H9 (cell line): Measurements from ENCODE around the gene DLD. TPM values are rescaled to one million over a fixed set of nuclear protein-coding genes. Genes with fewer than 3 reads are reported as not detected.

Source experiments
- DNase-seq: peaks from one replicate; pipeline ENCODE4 v3.0.0-alpha.2; 2017
- H2AFZ ChIP-seq: one replicate; pipeline ENCODE4 v1.6.1; 2013; ENCODE audit warnings: mild to moderate bottlenecking, low read length, control low read depth, moderate library complexity
- H2AK5ac ChIP-seq: 2 replicates; pipeline ENCODE4 v1.6.1; 2013; ENCODE audit warnings: low read length, control low read depth, mixed read lengths; ENCODE audit not compliant: insufficient read length
- H2BK120ac ChIP-seq: one replicate; pipeline ENCODE4 v1.6.1; 2013; ENCODE audit warnings: low read depth, mild to moderate bottlenecking, low read length, control low read depth, inconsistent platforms; ENCODE audit not compliant: poor library complexity, severe bottlenecking
- H2BK12ac ChIP-seq: 2 replicates; pipeline ENCODE4 v1.6.1; 2013; ENCODE audit warnings: low read length, control low read depth, mixed read lengths, low read depth; ENCODE audit not compliant: insufficient read length
- H2BK15ac ChIP-seq: 2 replicates; pipeline ENCODE4 v1.6.1; 2013; ENCODE audit warnings: low read depth, low read length, control low read depth
- H2BK20ac ChIP-seq: one replicate; pipeline ENCODE4 v1.6.1; 2013; ENCODE audit warnings: low read depth, mild to moderate bottlenecking, low read length, control low read depth, inconsistent platforms; ENCODE audit not compliant: poor library complexity, severe bottlenecking
- H2BK5ac ChIP-seq: 2 replicates; pipeline ENCODE4 v1.6.1; 2013; ENCODE audit warnings: low read length, control low read depth, mixed read lengths; ENCODE audit not compliant: insufficient read length
- H3K14ac ChIP-seq: 2 replicates; pipeline ENCODE4 v1.6.1; 2013; ENCODE audit warnings: low read length, control low read depth; ENCODE audit not compliant: insufficient read depth
- H3K18ac ChIP-seq: 2 replicates; pipeline ENCODE4 v1.6.1; 2013; ENCODE audit warnings: low read depth, mild to moderate bottlenecking, mixed read lengths, low read length, control low read depth; ENCODE audit not compliant: insufficient read length
- H3K23ac ChIP-seq: 2 replicates; pipeline ENCODE4 v1.6.1; 2013; ENCODE audit warnings: low read length, control low read depth, mixed read lengths, low read depth; ENCODE audit not compliant: insufficient read length
- H3K23me2 ChIP-seq: 2 replicates; pipeline ENCODE4 v1.6.1; 2013; ENCODE audit warnings: low read depth, mild to moderate bottlenecking, mixed read lengths, low read length, control low read depth; ENCODE audit not compliant: insufficient read length, poor library complexity, severe bottlenecking
- H3K27ac ChIP-seq: 2 replicates; pipeline ENCODE4 v1.5.1; 2013; ENCODE audit warnings: low read length, control low read depth, mixed read lengths, low read depth; ENCODE audit not compliant: insufficient read length
- H3K27me3 ChIP-seq: 2 replicates; pipeline ENCODE4 v1.6.1; 2013; ENCODE audit warnings: low read length, control low read depth, inconsistent platforms; ENCODE audit not compliant: insufficient read depth
- H3K4ac ChIP-seq: 2 replicates; pipeline ENCODE4 v1.6.1; 2013; ENCODE audit warnings: low read depth, mild to moderate bottlenecking, control low read depth, inconsistent platforms, low read length, moderate library complexity
- H3K4me1 ChIP-seq: 2 replicates; pipeline ENCODE4 v1.6.1; 2013; ENCODE audit warnings: low read length, control low read depth, inconsistent platforms; ENCODE audit not compliant: insufficient read depth
- H3K4me2 ChIP-seq: 2 replicates; pipeline ENCODE4 v1.6.1; 2013; ENCODE audit warnings: low read length, control low read depth, mixed read lengths; ENCODE audit not compliant: insufficient read length, insufficient read depth
- H3K56ac ChIP-seq: 2 replicates; pipeline ENCODE4 v1.6.1; 2013; ENCODE audit warnings: low read depth, mild to moderate bottlenecking, mixed read lengths, low read length, control low read depth; ENCODE audit not compliant: insufficient read length
- H3K79me1 ChIP-seq: 2 replicates; pipeline ENCODE4 v1.6.1; 2013; ENCODE audit warnings: low read depth, mild to moderate bottlenecking, moderate library complexity, low read length, control low read depth, inconsistent platforms; ENCODE audit not compliant: insufficient read depth, poor library complexity, severe bottlenecking
- H3K79me2 ChIP-seq: 2 replicates; pipeline ENCODE4 v1.6.1; 2013; ENCODE audit warnings: low read length, control low read depth, inconsistent platforms; ENCODE audit not compliant: insufficient read depth
- H3K9ac ChIP-seq: 2 replicates; pipeline ENCODE4 v1.6.1; 2013; ENCODE audit warnings: low read length, control low read depth, mixed read lengths; ENCODE audit not compliant: insufficient read length; ENCODE audit errors: extremely low read depth
- H3K9me3 ChIP-seq: one replicate; pipeline ENCODE4 v1.6.1; 2013; ENCODE audit warnings: low read depth, low read length, inconsistent platforms; ENCODE audit not compliant: control insufficient read depth
- H3T11ph ChIP-seq: one replicate; pipeline ENCODE4 v1.6.1; 2013; ENCODE audit warnings: mild to moderate bottlenecking, low read length, control low read depth, inconsistent platforms
- H4K20me1 ChIP-seq: one replicate; pipeline ENCODE4 v1.6.1; 2013; ENCODE audit not compliant: control insufficient read depth, insufficient read length, insufficient read depth
- H4K5ac ChIP-seq: 2 replicates; pipeline ENCODE4 v1.6.1; 2013; ENCODE audit warnings: low read depth, mild to moderate bottlenecking, mixed read lengths, low read length, control low read depth; ENCODE audit not compliant: insufficient read length
- H4K8ac ChIP-seq: replicated peaks from 2 replicates; pipeline ENCODE4 v1.6.1; 2013; ENCODE audit warnings: low read length, control low read depth, mixed read lengths, low read depth; ENCODE audit not compliant: insufficient read length
- H4K91ac ChIP-seq: 2 replicates; pipeline ENCODE4 v1.6.1; 2013; ENCODE audit warnings: low read depth, mild to moderate bottlenecking, moderate library complexity, mixed read lengths, low read length, control low read depth; ENCODE audit not compliant: insufficient read length
- H3K27ac Mint-ChIP-seq, 3 experiments: 2 replicates in 2 of 3; 3 replicates in 1 of 3; pipeline ENCODE4 v1.8.0; 2020 to 2021; ENCODE audit warnings: mixed read lengths in 3 of 3, mild to moderate bottlenecking in 1 of 3, moderate library complexity in 1 of 3
- H3K27me3 Mint-ChIP-seq: 2 replicates; pipeline ENCODE4 v1.8.0; 2021; ENCODE audit warnings: low read depth, mild to moderate bottlenecking, moderate library complexity, mixed read lengths
- H3K36me3 Mint-ChIP-seq, 3 experiments: 2 replicates in 2 of 3; 3 replicates in 1 of 3; pipeline ENCODE4 v1.8.0; 2020 to 2021; ENCODE audit warnings: low read depth in 3 of 3, mixed read lengths in 3 of 3; ENCODE audit not compliant: insufficient read depth in 1 of 3
- H3K4me1 Mint-ChIP-seq, 2 experiments: 2 replicates each; pipeline ENCODE4 v1.8.0; 2020; ENCODE audit warnings: mixed read lengths in 2 of 2
- H3K4me3 Mint-ChIP-seq, 2 experiments: 2 replicates in 1 of 2; 3 replicates in 1 of 2; pipeline ENCODE4 v1.8.0; 2020 to 2021; ENCODE audit warnings: mild to moderate bottlenecking in 2 of 2, mixed read lengths in 2 of 2, moderate library complexity in 1 of 2
- H3K9me3 Mint-ChIP-seq, 2 experiments: 2 replicates in 1 of 2; 3 replicates in 1 of 2; pipeline ENCODE4 v1.8.0; 2020; ENCODE audit warnings: mild to moderate bottlenecking in 2 of 2, mixed read lengths in 2 of 2, moderate library complexity in 1 of 2
- WGBS: extraction: QIAGEN DNeasy Blood & Tissue Kit; methylation state at CpG from one replicate; pipeline ENCODE4 v1.1.7; 2013; ENCODE audit warnings: missing lambda C conversion rate, low lambda C conversion rate, mixed read lengths; ENCODE audit not compliant: insufficient read length; ENCODE audit errors: extremely low coverage; 5-methylcytosine and 5-hydroxymethylcytosine counted together
- total RNA-seq: library from RNA; stranded (reverse); gene quantifications from 2 replicates; pipeline ENCODE4 v1.2.1, GENCODE V29; 2021
- TF ChIP-seq, protein P1 (sequence below): fragments of 200-600 bp; sonication (generic); conservative IDR thresholded peaks from 3 replicates; pipeline ENCODE4 v1.8.0; 2021; ENCODE audit warnings: antibody characterized with exemption, mild to moderate bottlenecking

Gene DLD
- total RNA-seq, 1 experiment from 2014 or later = 93.7 TPM

DNA sequence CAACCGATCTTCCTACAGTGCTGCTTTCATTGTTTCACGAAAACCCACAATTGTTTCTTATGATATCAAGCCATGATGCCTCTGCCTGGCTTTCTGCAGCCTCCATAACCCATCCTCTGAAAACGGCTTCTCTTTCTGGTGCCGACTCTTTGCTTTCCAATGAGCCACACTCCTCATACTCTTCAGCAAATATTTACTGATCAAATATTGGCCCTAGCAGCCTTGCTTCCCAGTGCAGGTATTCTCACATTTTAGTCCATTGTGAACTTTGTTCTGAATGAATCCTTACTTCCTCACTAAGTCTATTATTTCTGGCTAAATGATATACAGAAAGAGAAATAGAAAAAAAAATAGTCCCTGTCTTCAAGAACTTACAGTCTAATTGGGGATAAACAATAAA is 76.4 kb downstream of the DLD start:
- Histone ChIP-seq H2BK120ac (no peak overlapping the region), H3K23ac (no peak overlapping the region), H3K4ac (no peak overlapping the region), H3K4me1 (no peaks in the 10 kb centered on the region; the same call in 1 of the 2 replicates), H3K4me2 (no peak overlapping the region), H3K23me2 (no peaks in the 10 kb centered on the region), H4K5ac (no peak overlapping the region), H4K8ac (no peak overlapping the region), H2BK15ac (no peak overlapping the region), H3K56ac (no peak overlapping the region), H3K27me3 (no peaks in the 10 kb centered on the region), H2BK5ac (no peak overlapping the region), H3K18ac (no peak overlapping the region), H4K20me1 (no peaks in the 10 kb centered on the region), H3K27ac (no peak overlapping the region), H3K9me3 (no peaks in the 10 kb centered on the region), H2BK20ac (no peak overlapping the region), H3K79me1 (no peaks in the 10 kb centered on the region), H2BK12ac (no peak overlapping the region), H3T11ph (no peak overlapping the region), H3K79me2 (no peaks in the 10 kb centered on the region), H3K14ac (no peak overlapping the region), H3K9ac (no peak overlapping the region), H2AK5ac (no peak overlapping the region), H2AFZ (no peak overlapping the region), H4K91ac (no peak overlapping the region)
- Mint-ChIP-seq H3K27me3 (no peaks in the 10 kb centered on the region), H3K36me3 (peaks cover 10 to 53% (median 31%) of the 10 kb centered on the region in 3 experiments; a peak in 6 of 7 replicates), H3K4me1 (peaks cover 2 to 4% of the 10 kb centered on the region in 2 experiments; a peak in 3 of 4 replicates), H3K4me3 (no peak overlapping the region), H3K9me3 (no peaks in the 10 kb centered on the region), H3K27ac (no peak overlapping the region)
- no peak for DNase-seq
- WGBS = no CpG with 5 or more reads among the region's 4 CpGs
- TF ChIP-seq, protein P1, sequence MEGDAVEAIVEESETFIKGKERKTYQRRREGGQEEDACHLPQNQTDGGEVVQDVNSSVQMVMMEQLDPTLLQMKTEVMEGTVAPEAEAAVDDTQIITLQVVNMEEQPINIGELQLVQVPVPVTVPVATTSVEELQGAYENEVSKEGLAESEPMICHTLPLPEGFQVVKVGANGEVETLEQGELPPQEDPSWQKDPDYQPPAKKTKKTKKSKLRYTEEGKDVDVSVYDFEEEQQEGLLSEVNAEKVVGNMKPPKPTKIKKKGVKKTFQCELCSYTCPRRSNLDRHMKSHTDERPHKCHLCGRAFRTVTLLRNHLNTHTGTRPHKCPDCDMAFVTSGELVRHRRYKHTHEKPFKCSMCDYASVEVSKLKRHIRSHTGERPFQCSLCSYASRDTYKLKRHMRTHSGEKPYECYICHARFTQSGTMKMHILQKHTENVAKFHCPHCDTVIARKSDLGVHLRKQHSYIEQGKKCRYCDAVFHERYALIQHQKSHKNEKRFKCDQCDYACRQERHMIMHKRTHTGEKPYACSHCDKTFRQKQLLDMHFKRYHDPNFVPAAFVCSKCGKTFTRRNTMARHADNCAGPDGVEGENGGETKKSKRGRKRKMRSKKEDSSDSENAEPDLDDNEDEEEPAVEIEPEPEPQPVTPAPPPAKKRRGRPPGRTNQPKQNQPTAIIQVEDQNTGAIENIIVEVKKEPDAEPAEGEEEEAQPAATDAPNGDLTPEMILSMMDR = no peak
